B cell (primary cell): Measurements from ENCODE around the gene SPECC1.

Experiments used
- EZH2 ChIP-seq: IDR thresholded peaks from 2 replicates; pipeline ENCODE4 v1.6.1; 2012; ENCODE audit warnings: borderline replicate concordance, low read depth, mild to moderate bottlenecking, moderate library complexity, low read length; ENCODE audit not compliant: insufficient read depth, poor library complexity, severe bottlenecking
- TF ChIP-seq, protein P1 (sequence below): fragments of 200-600 bp; IDR thresholded peaks from one replicate; pipeline ENCODE4 v1.8.0; 2022; ENCODE audit warnings: antibody characterized with exemption, mild to moderate bottlenecking

DNA sequence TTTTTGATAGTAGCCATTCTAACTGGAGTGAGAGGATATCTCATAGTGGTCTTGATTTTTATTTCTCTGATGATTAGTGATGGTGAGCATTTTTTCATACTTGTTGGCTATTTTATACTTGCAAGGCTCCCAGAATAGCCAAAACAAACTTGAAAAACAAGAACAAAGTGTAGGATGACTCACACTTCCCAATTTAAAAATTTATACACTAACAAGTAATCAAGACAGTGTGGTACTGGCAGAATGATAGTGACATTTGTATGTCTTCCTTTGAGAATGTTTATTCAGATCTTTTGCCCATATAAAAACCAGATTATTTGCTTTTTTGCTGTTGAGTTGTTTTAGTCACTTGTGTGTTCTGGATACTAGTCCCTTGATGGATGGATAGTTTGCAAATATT is 17.8 kb downstream of the SPECC1 start:
- no peak for TF ChIP-seq EZH2
- TF ChIP-seq, protein P1, sequence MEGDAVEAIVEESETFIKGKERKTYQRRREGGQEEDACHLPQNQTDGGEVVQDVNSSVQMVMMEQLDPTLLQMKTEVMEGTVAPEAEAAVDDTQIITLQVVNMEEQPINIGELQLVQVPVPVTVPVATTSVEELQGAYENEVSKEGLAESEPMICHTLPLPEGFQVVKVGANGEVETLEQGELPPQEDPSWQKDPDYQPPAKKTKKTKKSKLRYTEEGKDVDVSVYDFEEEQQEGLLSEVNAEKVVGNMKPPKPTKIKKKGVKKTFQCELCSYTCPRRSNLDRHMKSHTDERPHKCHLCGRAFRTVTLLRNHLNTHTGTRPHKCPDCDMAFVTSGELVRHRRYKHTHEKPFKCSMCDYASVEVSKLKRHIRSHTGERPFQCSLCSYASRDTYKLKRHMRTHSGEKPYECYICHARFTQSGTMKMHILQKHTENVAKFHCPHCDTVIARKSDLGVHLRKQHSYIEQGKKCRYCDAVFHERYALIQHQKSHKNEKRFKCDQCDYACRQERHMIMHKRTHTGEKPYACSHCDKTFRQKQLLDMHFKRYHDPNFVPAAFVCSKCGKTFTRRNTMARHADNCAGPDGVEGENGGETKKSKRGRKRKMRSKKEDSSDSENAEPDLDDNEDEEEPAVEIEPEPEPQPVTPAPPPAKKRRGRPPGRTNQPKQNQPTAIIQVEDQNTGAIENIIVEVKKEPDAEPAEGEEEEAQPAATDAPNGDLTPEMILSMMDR = no peak
